ENCODE data around the gene TGM2.

DNA sequence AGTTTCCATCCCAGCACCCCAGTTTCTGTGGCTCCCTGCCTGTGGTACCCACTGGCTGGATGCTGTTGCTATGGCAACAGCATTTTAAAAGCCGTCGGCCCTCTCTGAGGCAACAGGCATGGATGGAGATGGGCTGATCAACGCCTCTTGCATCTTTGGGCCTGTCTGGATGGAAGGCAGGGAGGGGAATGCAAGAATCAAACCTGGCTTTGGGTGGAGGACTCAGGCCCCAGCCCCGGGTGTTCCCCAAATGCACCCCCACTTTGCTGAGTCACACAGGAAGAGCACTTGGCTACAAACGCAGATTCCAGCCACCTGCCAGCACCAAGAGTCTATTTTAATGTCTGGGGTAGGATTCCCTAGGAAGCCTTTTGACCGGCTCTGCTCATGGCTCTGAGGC lies 45.7 kb upstream of the TGM2 start:
- TF ChIP-seq, protein P1, sequence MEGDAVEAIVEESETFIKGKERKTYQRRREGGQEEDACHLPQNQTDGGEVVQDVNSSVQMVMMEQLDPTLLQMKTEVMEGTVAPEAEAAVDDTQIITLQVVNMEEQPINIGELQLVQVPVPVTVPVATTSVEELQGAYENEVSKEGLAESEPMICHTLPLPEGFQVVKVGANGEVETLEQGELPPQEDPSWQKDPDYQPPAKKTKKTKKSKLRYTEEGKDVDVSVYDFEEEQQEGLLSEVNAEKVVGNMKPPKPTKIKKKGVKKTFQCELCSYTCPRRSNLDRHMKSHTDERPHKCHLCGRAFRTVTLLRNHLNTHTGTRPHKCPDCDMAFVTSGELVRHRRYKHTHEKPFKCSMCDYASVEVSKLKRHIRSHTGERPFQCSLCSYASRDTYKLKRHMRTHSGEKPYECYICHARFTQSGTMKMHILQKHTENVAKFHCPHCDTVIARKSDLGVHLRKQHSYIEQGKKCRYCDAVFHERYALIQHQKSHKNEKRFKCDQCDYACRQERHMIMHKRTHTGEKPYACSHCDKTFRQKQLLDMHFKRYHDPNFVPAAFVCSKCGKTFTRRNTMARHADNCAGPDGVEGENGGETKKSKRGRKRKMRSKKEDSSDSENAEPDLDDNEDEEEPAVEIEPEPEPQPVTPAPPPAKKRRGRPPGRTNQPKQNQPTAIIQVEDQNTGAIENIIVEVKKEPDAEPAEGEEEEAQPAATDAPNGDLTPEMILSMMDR (IDR thresholded peaks at IDR 0.05), result no peak
- no peak for TF ChIP-seq EP300 (IDR thresholded peaks at IDR 0.05)
- TF ChIP-seq CHD4 (IDR thresholded peaks at IDR 0.05; ENCODE audit: borderline replicate concordance), result no peak
- no peak for TF ChIP-seq REST (IDR thresholded peaks at IDR 0.05)
- no peak for TF ChIP-seq JUN (IDR thresholded peaks at IDR 0.05)
- no peak for TF ChIP-seq POLR2A (IDR thresholded peaks at IDR 0.05; ENCODE audit: low read length)
- no peak for TF ChIP-seq NFE2L2 (conservative IDR thresholded peaks at IDR 0.05; ENCODE audit: low read length)
- no peak for TF ChIP-seq CHD2 (IDR thresholded peaks at IDR 0.05; ENCODE audit: low read length, partially characterized antibody)
- no peak for TF ChIP-seq RCOR1 (IDR thresholded peaks at IDR 0.05; ENCODE audit: low read depth, low read length)
